Adrenal gland (tissue), 12 donors: ENCODE results near the gene ERBB4. TPM values are rescaled to one million over a fixed set of nuclear protein-coding genes. Genes with fewer than 3 reads are reported as not detected.

Source experiments
- DNase-seq, 7 donors: peaks; one replicate each; pipeline ENCODE4 v3.0.0-alpha.2; 2019 to 2020
- H3K27ac ChIP-seq, 5 donors: fragments of 200-600 bp; sonication (generic) in 4 of 5; 1 replicate in 3 of 5; 2 replicates in 2 of 5; pipeline versions ENCODE4 v1.5.1 to v1.8.0; 2016 to 2020; ENCODE audit warnings: mild to moderate bottlenecking in 1 of 5
- H3K27me3 ChIP-seq: fragments of 200-600 bp; 2 replicates; pipeline ENCODE4 v1.8.0; 2021
- H3K36me3 ChIP-seq, 2 donors: fragments of 200-600 bp; replicated peaks in 1 of 2; 1 replicate in 1 of 2; 2 replicates in 1 of 2; pipeline versions ENCODE4 v1.5.1 to v1.8.0; 2018 to 2022
- H3K4me1 ChIP-seq, 2 donors: fragments of 200-600 bp; replicated peaks in 1 of 2; 1 replicate in 1 of 2; 2 replicates in 1 of 2; pipeline versions ENCODE4 v1.5.1 to v1.8.0; 2018 to 2021
- H3K4me3 ChIP-seq, 4 donors: fragments of 200-600 bp; sonication (generic) in 3 of 4; one replicate each; pipeline ENCODE4 v1.5.1; 2016 to 2018
- H3K9me3 ChIP-seq, 3 donors: fragments of 200-600 bp; sonication (generic) in 1 of 3; replicated peaks in 1 of 3; 1 replicate in 2 of 3; 2 replicates in 1 of 3; pipeline versions ENCODE4 v1.5.1 to v1.8.0; 2016 to 2021
- POLR2A ChIP-seq, 2 donors: fragments of 450-650 bp; IDR thresholded peaks; one replicate each; pipeline ENCODE4 v1.6.1; 2017; ENCODE audit warnings: antibody characterized with exemption in 2 of 2, mild to moderate bottlenecking in 2 of 2, moderate library complexity in 1 of 2
- WGBS, 4 donors: extraction: QIAGEN DNeasy Blood & Tissue Kit in 2 of 4; methylation state at CpG; one replicate each; pipeline versions ENCODE4 v1.1.5 to v1.1.7; 2013 to 2017; 5-methylcytosine and 5-hydroxymethylcytosine counted together
- intact Hi-C, 2 donors: fragments of 100-400 bp; cut with DNase I; formaldehyde crosslinking; loops; one replicate each; pipeline versions ENCODE4 v1.14.1 to v1.15.0; 2022 to 2023
- polyA plus RNA-seq, 3 donors: library from polyadenylated mRNA; stranded (reverse); fragments of 200-250 nt in 2 of 3; fragments of 350-450 nt in 1 of 3; fragmentation: Illumina TruSeq in 1 of 3; extraction: RNeasy Lipid Tissue Mini Kit (QIAGEN cat#74804) in 1 of 3; gene quantifications; one replicate each; pipeline ENCODE4 v1.2.3, GENCODE V29; 2013 to 2014
- total RNA-seq, 9 donors: library from RNA; depleted of rRNA in 4 of 9; stranded (reverse); fragments of >200 nt in 4 of 9; fragments of 120-200 nt in 1 of 9; fragmentation: NEBNext Ultra II Directional in 1 of 9; extraction: Animal tissue kit (Norgen Biotek cat#: 25700) in 1 of 9; gene quantifications; one replicate each; pipeline versions ENCODE4 v1.1.0 to v1.2.4, GENCODE V29; 2013 to 2023
- TF ChIP-seq, protein P1 (sequence below), 6 experiments: fragments of 450-650 bp in 4 of 6; fragments of 200-600 bp in 2 of 6; sonication (generic) in 1 of 6; IDR thresholded peaks; 1 replicate in 5 of 6; 2 replicates in 1 of 6; pipeline versions ENCODE4 v1.5.1 to v1.8.0; 2016 to 2021; ENCODE audit warnings: antibody characterized with exemption in 6 of 6, mild to moderate bottlenecking in 2 of 6, moderate library complexity in 1 of 6
- donor health status: healthy with polysubstance abuse.
- donor health status: Bipolar disorder and iron deficiency.
- donor health status: DM: yes; HTN: yes; CAD: no.
- donor health status: DM: no; HTN: no; CAD: no.
- donor health status: DM: no; HTN: no; CAD: no.
- donor health status: DM: yes; HTN: yes; CAD: no.

The ERBB4 gene
- total and polyA plus RNA-seq, 12 donors = 0.06 to 2.9 (median 0.49) TPM

DNA sequence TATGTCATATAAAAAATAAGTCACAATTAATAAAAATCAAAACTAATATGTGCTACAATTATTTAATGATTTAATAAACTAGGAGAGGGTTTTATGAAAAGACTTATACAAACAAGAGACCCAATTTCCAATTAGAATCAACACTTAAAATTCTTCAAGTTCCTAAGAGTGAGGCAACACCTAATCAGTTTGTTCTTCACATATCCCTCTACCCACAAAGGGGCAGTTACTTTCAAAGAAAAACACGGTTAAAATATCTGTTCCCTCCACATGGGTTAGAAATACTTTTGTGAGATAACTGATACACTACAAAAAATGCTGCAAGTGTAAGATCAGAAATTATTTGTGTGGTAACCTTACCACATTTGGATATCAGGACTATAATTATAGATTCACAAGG is 357.0 kb downstream of the ERBB4 start:
- 0 to 52% (median 11%) methylated on average over 1 of the region's 1 CpG for WGBS, 4 donors
- no peak for DNase-seq
- no peaks in the 10 kb centered on the region for H3K9me3 ChIP-seq
- intact Hi-C loops = no loop called here
- no peaks in the 10 kb centered on the region for H3K4me1 ChIP-seq
- H3K4me3 ChIP-seq = no peak overlapping the region
- H3K27me3 ChIP-seq = no peaks in the 10 kb centered on the region
- TF ChIP-seq, protein P1, sequence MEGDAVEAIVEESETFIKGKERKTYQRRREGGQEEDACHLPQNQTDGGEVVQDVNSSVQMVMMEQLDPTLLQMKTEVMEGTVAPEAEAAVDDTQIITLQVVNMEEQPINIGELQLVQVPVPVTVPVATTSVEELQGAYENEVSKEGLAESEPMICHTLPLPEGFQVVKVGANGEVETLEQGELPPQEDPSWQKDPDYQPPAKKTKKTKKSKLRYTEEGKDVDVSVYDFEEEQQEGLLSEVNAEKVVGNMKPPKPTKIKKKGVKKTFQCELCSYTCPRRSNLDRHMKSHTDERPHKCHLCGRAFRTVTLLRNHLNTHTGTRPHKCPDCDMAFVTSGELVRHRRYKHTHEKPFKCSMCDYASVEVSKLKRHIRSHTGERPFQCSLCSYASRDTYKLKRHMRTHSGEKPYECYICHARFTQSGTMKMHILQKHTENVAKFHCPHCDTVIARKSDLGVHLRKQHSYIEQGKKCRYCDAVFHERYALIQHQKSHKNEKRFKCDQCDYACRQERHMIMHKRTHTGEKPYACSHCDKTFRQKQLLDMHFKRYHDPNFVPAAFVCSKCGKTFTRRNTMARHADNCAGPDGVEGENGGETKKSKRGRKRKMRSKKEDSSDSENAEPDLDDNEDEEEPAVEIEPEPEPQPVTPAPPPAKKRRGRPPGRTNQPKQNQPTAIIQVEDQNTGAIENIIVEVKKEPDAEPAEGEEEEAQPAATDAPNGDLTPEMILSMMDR (IDR thresholded peaks at IDR 0.05) = no peak
- TF ChIP-seq POLR2A (IDR thresholded peaks at IDR 0.05) = no peak
- no peaks in the 10 kb centered on the region for H3K36me3 ChIP-seq
- no peak overlapping the region for H3K27ac ChIP-seq

DNA sequence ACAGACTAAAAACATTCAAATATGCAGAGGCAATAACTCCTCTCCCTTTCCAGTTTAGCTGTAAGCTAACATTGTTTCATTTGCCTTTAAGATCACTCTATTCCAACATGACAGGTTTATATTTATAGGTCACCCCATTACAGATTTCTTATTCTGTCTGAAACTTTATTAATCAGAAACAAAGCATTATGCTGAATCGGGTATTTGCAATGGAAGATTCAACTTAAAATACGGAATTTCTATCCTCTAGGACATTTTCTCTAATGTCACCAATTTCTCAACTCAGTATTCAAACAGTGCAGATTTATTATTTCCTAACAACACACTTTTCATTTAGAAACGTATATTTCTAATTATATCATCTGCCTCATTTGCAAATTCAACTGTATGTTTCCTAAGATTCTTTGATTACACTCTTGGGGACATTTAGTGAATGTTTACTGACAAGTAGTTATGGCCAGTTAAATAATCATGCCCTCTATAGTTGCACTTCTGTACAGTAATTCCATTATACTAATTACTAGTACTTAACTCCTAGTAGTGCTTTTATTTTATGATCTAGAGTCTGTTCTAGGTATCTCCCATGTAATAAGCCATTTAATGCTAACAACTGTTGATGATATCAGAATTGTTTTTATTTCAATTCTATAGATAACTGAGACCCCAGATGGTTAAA is 358.1 kb downstream of the ERBB4 start:
- WGBS, 4 donors = 59 to 70% (median 66%) methylated on average over 3 of the region's 3 CpGs
- TF ChIP-seq, protein P1 (IDR thresholded peaks at IDR 0.05) = no peak
- no peak for TF ChIP-seq POLR2A (IDR thresholded peaks at IDR 0.05)
- no peak for DNase-seq

DNA sequence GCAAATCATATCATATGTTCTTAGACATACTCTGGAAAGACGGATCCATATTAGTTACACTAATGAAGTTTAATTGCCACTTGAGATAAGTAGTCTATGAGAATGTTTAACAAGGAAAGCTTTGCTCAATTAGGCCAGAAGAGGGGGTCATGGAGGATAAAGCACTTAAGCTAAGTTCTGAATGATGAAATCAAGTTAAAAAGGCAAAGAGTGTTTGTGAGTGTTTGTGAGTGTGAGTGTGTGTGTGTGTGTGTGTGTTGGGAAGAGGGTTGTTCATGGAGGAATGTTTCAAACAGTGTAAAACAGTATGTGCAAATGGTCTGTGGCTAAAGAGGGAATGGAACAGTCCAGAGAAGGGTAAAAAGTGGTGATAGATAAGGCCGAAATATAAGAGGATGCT is 360.9 kb downstream of the ERBB4 start:
- H3K4me1 ChIP-seq = no peaks in the 10 kb centered on the region
- H3K36me3 ChIP-seq = no peaks in the 10 kb centered on the region
- no peak for DNase-seq
- no peak for TF ChIP-seq POLR2A (IDR thresholded peaks at IDR 0.05)
- TF ChIP-seq, protein P1 (IDR thresholded peaks at IDR 0.05) = no peak
- no peaks in the 10 kb centered on the region for H3K27me3 ChIP-seq
- H3K4me3 ChIP-seq = no peak overlapping the region
- WGBS, 4 donors = 39 to 63% (median 43%) methylated on average over 2 of the region's 2 CpGs
- H3K9me3 ChIP-seq = no peaks in the 10 kb centered on the region
- intact Hi-C loops = no loop called here
- H3K27ac ChIP-seq = no peak overlapping the region

More for the DNA sequence above, 358.1 kb downstream of the ERBB4 start:
- H3K4me1 ChIP-seq = no peaks in the 10 kb centered on the region
- H3K27ac ChIP-seq = no peak overlapping the region
- H3K9me3 ChIP-seq = no peaks in the 10 kb centered on the region
- no peaks in the 10 kb centered on the region for H3K36me3 ChIP-seq
- H3K27me3 ChIP-seq = no peaks in the 10 kb centered on the region
- intact Hi-C loops = no loop called here
- H3K4me3 ChIP-seq = no peak overlapping the region

DNA sequence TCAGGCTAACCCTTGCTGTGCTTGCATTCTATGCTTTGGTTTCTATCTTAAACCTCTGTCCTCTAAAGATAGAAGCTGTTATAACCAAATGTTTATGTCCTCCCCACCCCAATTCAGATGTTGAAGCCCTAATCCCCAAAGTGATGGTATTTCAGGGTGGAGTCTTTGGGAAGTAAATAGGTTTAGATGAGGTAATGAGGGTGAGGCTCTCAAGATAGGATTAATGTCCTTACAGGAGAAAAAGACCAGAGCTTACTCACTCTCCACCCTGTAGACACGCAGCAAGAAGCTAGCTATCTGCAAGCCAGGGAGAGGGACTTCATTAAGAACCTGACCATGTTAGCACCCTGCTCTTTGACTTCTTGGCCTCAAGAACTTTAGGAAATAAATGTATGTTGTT is 362.5 kb downstream of the ERBB4 start:
- intact Hi-C loops = no loop called here
- Histone ChIP-seq H3K4me1 (no peaks in the 10 kb centered on the region), H3K27ac (no peak overlapping the region), H3K27me3 (no peaks in the 10 kb centered on the region), H3K9me3 (no peaks in the 10 kb centered on the region), H3K36me3 (no peaks in the 10 kb centered on the region), H3K4me3 (no peak overlapping the region)
- TF ChIP-seq POLR2A (IDR thresholded peaks at IDR 0.05) = no peak
- TF ChIP-seq, protein P1 (IDR thresholded peaks at IDR 0.05) = no peak
- no peak for DNase-seq
- 68 to 78% (median 75%) methylated on average over 1 of the region's 1 CpG for WGBS, 4 donors
